ENCODE results near the gene RAP1A. TPM values are rescaled to one million over a fixed set of nuclear protein-coding genes. Genes with fewer than 3 reads are reported as not detected.

Gene RAP1A
- polyA plus RNA-seq, 3 donors, result 41.2 to 79.1 (median 75.3) TPM

GRCh38 chr1:111644506-111644905, 24.9 kb downstream of the RAP1A start:
- H3K4me3 Mint-ChIP-seq, result no peak overlapping the region
- no peaks in the 10 kb centered on the region for H3K4me1 ChIP-seq (ENCODE audit: control insufficient read depth in 1 of 2, insufficient read depth in 2 of 2, low read length in 2 of 2)
- peak overlapping the region in 1 of 2 donors; percentile 53 for H3K27ac ChIP-seq (ENCODE audit: low read depth in 1 of 2, low read length in 2 of 2)

DNA sequence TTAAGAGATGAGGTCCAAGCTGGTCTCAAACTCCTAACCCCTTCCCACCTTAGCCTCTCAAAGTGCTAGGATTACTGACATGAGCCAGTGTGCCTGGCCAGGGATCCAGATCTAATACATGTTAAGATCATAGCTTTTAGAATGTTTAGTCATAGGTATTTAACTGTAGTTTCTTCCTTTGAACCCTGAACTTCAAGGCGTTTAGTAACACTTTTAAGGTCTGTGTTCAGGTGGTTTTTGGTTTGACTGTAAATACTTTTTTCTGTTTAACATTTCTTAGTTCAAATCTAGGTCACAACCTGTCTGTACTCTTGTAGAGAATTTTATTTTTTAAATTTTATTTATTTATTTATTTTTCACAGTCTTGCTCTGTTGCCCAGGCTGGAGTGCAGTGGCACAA, 28.1 kb downstream of the RAP1A start:
- no peak overlapping the region for H3K9ac ChIP-seq (ENCODE audit: insufficient read depth, low read length, poor library complexity, severe bottlenecking)
- no peak overlapping the region for H2AFZ ChIP-seq (ENCODE audit: insufficient read depth, low read depth, low read length, poor library complexity, severe bottlenecking)
- Mint-ChIP-seq H3K27ac (peak overlapping the region in 4 of 7 donors; percentile 7 to 85 (median 43)), H3K9me3 (no peaks in the 10 kb centered on the region), H3K4me1 (peaks cover 28% of the 10 kb centered on the region), H3K4me3 (no peak overlapping the region), H3K36me3 (peaks cover 15 to 16% of the 10 kb centered on the region in 2 donors), H3K27me3 (ENCODE audit: low read depth in 3 of 3) (peaks cover 0 to 1% (median 0%) of the 10 kb centered on the region in 3 donors)
- peaks cover 100% of the 10 kb centered on the region for H4K20me1 ChIP-seq (ENCODE audit: insufficient read depth, low read length)
- H3K27ac ChIP-seq (ENCODE audit: low read depth in 1 of 2, low read length in 2 of 2), result no peak overlapping the region
- intact Hi-C loops (cut with micrococcal nuclease), result no loop called here
- DNase-seq, result no peak
- no peaks in the 10 kb centered on the region for H3K27me3 ChIP-seq (ENCODE audit: control insufficient read depth in 2 of 2, insufficient read depth in 2 of 2, low read length in 2 of 2)
- H3K79me2 ChIP-seq (ENCODE audit: insufficient read depth, low read length), result peaks cover 100% of the 10 kb centered on the region
- WGBS (ENCODE audit: insufficient coverage), result no CpG with 5 or more reads among the region's 1 CpG
- no peak for TF ChIP-seq CTCF (IDR thresholded peaks at IDR 0.05)
- H3K4me2 ChIP-seq (replicated peaks; ENCODE audit: extremely low read depth, low read length, poor library complexity, severe bottlenecking), result no peak overlapping the region
- H3K9me3 ChIP-seq (replicated peaks in 1 of 2; ENCODE audit: control insufficient read depth in 1 of 2, insufficient read depth in 1 of 2, low read length in 2 of 2), result no peaks in the 10 kb centered on the region
- H3K36me3 ChIP-seq (replicated peaks in 1 of 2; ENCODE audit: control insufficient read depth in 1 of 2, insufficient read depth in 2 of 2, low read length in 2 of 2), result peaks cover 5 to 21% of the 10 kb centered on the region in 2 donors
- H3K4me1 ChIP-seq (ENCODE audit: control insufficient read depth in 1 of 2, insufficient read depth in 2 of 2, low read length in 2 of 2), result no peaks in the 10 kb centered on the region
- no peak overlapping the region for H3K4me3 ChIP-seq (replicated peaks in 1 of 3; ENCODE audit: low read depth in 2 of 3, low read length in 3 of 3)

More at GRCh38 chr1:111644506-111644905, 24.9 kb downstream of the RAP1A start:
- Histone ChIP-seq H2AFZ (ENCODE audit: insufficient read depth, low read depth, low read length, poor library complexity, severe bottlenecking) (no peak overlapping the region), H3K4me3 (replicated peaks in 1 of 3; ENCODE audit: low read depth in 2 of 3, low read length in 3 of 3) (no peak overlapping the region), H3K9ac (ENCODE audit: insufficient read depth, low read length, poor library complexity, severe bottlenecking) (no peak overlapping the region), H4K20me1 (ENCODE audit: insufficient read depth, low read length) (peaks cover 100% of the 10 kb centered on the region), H3K36me3 (replicated peaks in 1 of 2; ENCODE audit: control insufficient read depth in 1 of 2, insufficient read depth in 2 of 2, low read length in 2 of 2) (peaks cover 5 to 21% of the 10 kb centered on the region in 2 donors), H3K27me3 (ENCODE audit: control insufficient read depth in 2 of 2, insufficient read depth in 2 of 2, low read length in 2 of 2) (no peaks in the 10 kb centered on the region), H3K9me3 (replicated peaks in 1 of 2; ENCODE audit: control insufficient read depth in 1 of 2, insufficient read depth in 1 of 2, low read length in 2 of 2) (no peaks in the 10 kb centered on the region), H3K4me2 (replicated peaks; ENCODE audit: extremely low read depth, low read length, poor library complexity, severe bottlenecking) (no peak overlapping the region), H3K79me2 (ENCODE audit: insufficient read depth, low read length) (peaks cover 100% of the 10 kb centered on the region)
- no CpG with 5 or more reads among the region's 1 CpG for WGBS (ENCODE audit: insufficient coverage)
- peaks cover 0 to 1% (median 0%) of the 10 kb centered on the region in 3 donors for H3K27me3 Mint-ChIP-seq (ENCODE audit: low read depth in 3 of 3)
- intact Hi-C loops (cut with micrococcal nuclease), result no loop called here
- no peak for TF ChIP-seq CTCF (IDR thresholded peaks at IDR 0.05)
- peaks cover 16 to 19% of the 10 kb centered on the region in 2 donors for H3K36me3 Mint-ChIP-seq
- H3K27ac Mint-ChIP-seq, result peak overlapping the region in 4 of 7 donors; percentile 3 to 75 (median 48)
- DNase-seq, result no peak
- H3K9me3 Mint-ChIP-seq, result peaks cover 0 to 6% (median 0%) of the 10 kb centered on the region in 7 donors
- H3K4me1 Mint-ChIP-seq, result peaks cover 28% of the 10 kb centered on the region

Measured in CD14-positive monocyte (primary cell).